Jurkat, Clone E6-1 (cell line): ENCODE data around the gene UNC5B.
A peak's percentile ranks its signal among the peaks of the same experiment; 100 is the strongest.

Source experiments
- DNase-seq: peaks from one replicate; pipeline ENCODE4 v3.0.0-alpha.2; 2011; ENCODE audit warnings: low read depth, low spot score
- H3K4me3 ChIP-seq: 2 replicates; pipeline ENCODE4 v1.5.1; 2011; ENCODE audit warnings: mild to moderate bottlenecking, low read length, control low read depth, moderate library complexity

The UNC5B gene

DNA sequence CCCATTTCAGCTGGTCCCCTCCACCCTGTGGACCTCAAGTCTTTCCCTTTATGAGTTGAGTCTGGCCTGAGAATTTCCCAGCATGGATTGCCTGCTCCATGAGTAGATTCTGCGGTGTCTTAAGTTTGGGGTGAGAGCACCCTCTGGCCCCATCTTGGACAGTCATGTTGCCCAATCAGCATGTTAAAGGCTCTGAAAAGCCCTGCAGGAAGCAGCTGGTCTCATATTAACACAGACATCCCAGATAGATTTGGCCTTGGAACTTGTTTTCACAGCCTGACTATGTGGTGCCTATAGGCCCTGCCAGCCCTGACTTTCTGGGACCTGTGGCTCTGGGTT is 91.2 kb downstream of the UNC5B start:
- no peak for DNase-seq
- no peak overlapping the region for H3K4me3 ChIP-seq

DNA sequence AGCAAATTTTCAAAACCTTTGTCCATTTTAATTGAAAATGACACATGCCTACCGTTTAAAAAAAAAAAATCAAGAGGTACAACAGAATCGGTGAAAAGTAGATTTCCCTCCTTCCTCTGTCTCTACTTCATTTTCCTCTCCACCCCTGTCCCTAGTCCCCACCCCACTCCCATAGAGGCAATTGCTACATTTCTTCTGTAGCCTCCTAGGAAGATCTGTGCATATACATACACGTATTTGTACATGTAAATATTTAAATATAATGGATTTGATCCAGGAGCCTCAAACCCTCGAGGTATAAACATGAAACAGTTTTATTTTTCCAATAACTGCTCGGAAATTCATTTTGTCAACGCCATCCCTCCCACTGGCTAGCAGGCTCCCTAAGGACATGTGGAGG is 92.5 kb downstream of the UNC5B start:
- DNase-seq = no peak
- H3K4me3 ChIP-seq = no peak overlapping the region

DNA sequence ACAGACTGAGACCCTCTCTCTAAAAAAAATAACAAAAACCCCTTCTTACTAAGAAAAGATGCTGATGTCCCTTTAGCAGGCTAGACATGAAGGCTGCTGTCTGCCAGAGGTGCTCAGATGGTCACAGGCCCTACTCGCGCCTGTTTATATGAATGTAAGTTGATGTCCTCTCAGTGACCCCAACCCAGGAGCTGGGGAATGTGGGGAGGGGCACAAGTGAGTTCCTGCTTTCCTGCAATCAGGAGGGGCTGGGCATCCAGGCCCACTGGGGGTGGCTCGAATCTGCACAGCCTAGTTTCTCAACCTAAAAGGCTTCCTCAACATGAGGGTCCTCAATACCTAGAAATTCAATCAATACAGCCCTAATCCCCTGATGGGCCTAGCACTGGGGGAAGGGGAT is 94.6 kb downstream of the UNC5B start:
- H3K4me3 ChIP-seq = no peak overlapping the region
- no peak for DNase-seq

DNA sequence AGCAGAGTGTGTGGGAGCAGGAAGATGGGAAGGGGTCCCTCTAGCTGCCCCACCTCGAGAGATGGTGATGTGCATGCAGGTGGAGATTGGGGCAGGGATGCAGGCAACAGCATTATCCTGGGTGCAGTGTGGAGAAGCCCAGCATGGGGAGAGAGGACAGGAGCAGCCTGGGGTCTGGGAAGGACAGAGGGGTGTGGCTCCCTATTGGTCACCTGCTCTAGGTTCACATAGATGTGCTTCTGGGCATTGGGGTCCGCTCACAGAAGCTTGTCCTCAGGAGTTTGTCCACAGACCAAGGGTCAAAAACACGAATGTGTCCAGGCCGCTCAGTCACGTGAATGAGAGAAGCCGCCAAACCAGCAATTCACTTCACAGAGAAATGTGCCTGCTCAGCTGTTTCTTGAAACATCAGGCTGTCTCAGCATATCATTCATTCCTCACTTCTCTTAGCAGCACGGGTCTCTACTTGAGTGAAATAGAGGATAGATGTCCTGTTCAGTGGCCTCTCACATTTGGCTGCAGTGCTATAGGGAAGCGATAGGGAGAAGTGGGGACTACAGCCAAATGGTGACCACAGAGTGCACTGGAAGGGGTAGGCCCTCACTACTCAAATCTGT is 95.2 kb downstream of the UNC5B start:
- no peak overlapping the region for H3K4me3 ChIP-seq
- DNase-seq = no peak

DNA sequence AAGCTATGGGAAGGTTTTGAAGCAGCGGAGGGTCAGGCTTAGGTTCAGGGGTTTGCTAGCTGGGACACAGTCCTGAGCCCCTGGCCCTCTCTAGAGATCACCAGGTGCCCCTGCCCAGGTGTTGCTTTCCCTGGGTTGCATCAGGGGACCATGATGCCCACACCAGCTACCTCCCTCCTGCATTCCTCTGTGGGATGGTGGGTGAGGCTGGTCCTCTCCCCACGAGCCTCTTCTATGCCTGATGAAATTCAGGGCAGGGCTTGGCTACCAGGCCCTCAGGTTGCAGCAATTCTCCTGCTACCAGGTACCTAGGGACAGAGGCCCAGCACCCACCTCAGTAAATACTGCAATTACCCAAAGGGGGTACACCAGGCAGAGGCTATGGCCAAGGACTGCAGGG is 95.9 kb downstream of the UNC5B start:
- H3K4me3 ChIP-seq = no peak overlapping the region
- no peak for DNase-seq

DNA sequence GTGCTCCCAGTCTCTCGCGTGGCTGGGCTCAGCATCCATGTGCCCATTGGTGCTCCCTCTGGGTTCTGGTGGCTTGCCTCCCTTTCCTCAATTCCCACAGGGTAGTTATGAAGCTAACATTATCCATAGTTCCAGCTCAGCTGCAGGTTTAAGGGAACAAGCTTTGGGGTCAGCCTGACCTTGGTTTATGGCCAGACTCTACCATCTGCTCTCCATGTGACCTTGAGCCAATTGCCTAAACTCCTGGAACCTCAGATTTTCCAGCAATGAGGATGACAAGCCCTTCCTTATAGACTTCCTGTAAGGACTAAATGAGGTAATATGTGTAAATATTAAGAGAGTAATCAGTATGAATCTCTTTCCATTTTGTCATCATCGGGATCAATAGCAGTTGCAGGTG is 96.6 kb downstream of the UNC5B start:
- no peak overlapping the region for H3K4me3 ChIP-seq
- DNase-seq = no peak

DNA sequence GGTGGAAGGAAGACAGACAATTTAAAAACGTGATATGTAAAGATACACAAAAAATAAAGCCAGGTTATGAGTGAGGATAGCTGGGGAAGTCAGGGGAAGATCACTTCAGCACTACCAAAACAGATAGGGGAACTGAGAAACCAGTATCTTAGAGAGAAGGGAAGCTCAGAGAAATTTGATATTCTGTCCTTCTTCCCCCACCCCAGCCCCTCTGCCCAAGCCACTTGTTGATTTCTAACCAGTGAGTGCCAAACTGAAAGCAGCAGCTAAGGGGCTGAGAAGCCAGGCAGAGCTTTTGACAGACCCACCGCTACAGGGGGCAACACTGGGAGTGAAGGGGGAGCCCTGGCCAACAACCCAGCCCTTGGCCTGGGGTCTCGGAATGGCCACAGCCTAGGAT is 97.5 kb downstream of the UNC5B start:
- H3K4me3 ChIP-seq = no peak overlapping the region
- DNase-seq = no peak

DNA sequence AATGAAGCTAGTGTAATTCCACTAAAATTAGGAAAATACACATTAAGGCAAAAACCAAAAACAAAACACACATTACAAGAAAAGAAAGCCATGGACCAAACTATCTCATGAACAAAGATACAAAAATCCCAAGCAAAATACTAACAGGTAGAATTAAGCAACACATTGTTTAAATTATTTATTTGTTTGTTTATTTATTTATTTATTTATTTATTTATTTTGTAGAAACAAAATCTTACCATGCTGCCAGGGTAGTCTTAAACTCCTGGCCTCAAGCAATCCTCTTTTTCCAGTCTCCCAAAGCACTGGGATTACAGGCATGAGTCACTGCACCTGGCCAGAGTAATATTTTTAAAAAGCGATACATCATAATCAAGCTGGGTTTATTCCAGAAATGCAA is 99.8 kb downstream of the UNC5B start:
- H3K4me3 ChIP-seq = no peak overlapping the region
- no peak for DNase-seq

DNA sequence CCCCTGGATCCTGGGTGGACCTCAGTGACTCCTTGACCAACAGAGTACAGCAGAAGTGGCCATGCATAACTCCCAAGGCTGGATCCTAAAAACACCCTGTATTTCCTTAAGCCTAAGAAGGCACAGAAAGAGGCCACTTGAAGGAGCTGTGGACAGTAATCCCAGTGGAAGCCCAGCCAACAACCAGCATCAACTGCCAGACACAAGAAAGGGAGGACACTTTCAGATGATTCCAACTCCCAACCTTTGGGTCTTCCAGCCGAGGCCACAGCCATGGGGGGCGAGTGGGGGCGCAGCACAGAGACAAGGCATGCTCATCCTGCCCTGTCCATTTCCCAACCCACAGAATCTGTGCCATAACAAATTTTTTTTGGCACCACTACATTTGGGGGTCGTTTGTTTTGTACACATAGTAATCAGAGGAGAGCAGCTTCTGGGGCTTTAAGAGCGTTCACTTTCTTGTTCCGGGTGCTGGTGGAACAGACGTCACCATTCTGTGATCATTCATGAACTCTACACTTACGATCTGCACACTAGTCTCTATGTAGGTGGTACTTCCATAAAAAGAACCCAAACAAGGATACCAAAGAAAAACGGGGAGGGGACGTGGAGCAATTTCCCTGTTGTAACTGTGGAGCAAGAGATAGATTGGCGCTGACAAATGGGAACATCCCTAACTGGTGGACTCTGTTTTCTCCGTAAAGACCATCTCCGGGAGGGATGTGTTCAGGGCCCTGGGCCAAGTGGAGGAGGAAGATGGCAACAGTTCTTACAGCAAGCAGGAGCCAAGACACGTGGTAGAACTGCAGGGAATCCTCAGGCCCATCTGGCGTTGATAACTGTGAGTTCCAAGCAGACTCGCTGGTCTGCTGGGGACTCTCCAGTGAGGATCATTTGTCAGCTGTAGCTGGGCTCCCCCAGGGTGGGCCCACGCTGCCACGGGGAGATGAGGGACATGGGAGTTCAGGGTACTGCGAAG is 100.7 kb downstream of the UNC5B start:
- DNase-seq = no peak
- no peak overlapping the region for H3K4me3 ChIP-seq

DNA sequence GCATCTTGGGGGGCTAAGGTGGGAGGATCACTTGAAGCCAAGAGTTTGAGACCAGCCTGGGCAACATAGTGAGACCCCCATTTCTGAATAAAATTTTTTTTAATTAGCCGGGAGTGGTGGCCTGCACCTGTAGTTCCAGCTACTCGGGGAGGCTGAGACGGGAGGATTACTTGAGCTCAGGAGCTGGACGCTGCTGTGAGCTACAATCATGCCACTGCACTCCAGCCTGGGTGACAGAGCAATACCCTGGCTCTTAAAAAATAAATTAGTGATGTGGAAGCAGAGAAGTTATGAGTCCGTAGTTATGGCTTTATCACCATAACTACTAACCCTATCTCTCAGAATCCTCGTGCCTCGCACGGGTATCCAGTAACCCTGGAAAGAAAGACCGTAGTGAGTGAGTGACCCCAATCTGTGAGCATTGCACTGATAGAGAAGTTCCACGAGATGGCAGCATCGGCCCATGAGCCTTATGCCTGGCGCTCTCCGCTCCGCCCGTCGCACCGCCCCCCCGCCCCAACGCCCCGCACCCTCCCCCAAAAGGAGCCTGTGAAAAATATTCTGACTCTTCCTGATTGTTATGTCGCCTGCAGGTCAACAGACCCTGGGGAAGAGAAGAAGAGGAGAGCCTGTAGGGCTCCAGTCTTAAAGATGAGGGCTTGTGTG is 101.8 kb downstream of the UNC5B start:
- H3K4me3 ChIP-seq = peak overlapping the region; percentile 35
- peak; percentile 52 for DNase-seq

DNA sequence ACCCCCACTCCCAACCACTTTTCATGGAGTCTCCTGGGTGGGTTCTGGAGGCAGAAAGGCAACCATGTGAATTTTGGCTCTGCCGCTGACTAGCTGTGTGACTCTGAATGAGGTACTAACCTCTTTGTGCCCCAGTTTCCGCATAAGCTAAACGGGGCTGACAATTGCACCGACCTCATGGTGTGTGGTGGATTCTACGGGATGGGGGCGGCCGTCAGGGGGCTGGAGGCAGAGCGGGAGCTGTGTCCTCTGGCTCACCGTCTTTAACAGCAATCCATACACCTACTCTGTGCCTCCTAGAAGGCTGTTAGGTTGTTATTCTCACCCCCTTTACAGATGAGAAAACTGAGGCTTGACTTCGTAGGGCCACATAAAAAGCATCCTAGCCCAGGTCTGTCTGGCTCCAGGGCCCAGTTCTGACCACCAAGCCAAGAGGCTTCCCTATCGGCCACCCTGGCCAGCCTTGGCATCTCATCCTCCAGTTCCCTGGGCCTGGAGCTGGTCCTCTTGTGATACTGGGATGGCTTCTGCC is 102.4 kb downstream of the UNC5B start:
- peak overlapping the region; percentile 35 for H3K4me3 ChIP-seq
- no peak for DNase-seq

DNA sequence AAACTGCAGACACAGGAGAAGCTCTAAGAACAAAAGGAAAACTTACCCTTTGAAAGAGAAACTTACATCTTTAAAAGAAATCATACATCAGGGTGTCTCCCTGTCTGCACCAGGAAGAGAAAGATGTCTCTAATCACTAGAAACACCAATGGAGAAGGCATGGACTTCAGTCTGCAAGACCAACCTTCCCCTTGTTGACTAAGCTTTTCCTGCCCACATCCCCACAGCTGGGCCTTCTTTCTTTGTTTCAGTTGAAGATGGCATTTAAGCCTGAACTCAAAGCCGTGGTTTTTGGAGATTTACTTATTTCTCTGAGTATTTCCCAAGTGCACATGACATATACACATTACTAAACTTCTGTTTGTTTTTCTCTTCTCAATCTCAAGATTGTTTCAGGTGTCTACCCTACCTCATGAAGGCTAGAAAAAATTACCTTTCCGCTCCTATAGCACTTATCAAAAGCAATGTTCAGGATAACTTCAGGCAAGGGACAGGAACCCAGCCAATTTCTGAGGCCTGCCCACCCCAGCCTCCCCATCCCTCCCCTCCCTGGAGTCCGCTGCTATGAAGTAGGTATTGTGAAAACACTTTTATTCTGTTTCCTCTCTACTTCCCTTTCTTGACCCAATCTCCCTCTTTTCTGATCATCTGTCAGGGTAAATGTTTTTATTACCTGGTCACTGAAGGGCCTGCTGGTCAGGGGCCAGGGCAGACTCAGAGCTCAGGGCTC is 103.9 kb downstream of the UNC5B start:
- peak; percentile 55 for DNase-seq
- H3K4me3 ChIP-seq = no peak overlapping the region

DNA sequence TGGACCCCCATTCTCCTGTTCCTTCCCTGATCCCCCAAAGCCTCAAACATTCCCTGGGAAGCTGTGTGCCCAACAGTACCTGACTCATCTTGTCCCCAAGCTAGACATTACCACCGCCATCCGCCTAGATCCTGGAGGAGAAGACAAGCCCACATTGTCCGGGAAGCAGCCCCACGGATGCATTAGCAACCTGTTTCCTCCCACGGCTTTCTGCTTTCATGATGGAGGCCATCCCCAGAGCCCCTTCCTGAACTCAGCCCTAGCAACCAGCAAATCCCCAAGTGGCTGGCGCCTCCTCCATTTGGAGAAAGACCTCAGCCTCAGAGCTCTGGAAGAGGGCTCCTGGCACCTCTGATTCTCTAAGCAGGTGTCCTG is 104.4 kb downstream of the UNC5B start:
- no peak overlapping the region for H3K4me3 ChIP-seq
- DNase-seq = no peak

DNA sequence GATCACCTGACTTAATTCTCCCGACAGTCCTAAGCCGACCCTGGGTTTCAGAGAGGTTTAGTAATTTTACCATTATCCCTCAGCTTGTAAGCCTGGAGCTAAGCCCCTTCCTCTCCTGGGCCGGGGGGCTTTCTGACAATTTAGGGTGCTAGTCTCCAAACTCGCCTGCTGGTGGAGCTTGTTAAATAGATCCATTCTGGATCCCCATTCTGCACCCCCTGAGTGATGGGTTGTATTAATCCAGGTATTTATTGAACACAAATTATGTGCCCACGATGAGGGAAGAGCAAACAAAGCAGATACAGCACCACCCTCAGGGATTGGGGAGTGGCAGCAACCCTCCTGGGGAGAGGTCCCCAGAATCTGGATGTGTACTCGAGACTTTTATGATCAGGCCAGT is 105.4 kb downstream of the UNC5B start:
- no peak for DNase-seq

DNA sequence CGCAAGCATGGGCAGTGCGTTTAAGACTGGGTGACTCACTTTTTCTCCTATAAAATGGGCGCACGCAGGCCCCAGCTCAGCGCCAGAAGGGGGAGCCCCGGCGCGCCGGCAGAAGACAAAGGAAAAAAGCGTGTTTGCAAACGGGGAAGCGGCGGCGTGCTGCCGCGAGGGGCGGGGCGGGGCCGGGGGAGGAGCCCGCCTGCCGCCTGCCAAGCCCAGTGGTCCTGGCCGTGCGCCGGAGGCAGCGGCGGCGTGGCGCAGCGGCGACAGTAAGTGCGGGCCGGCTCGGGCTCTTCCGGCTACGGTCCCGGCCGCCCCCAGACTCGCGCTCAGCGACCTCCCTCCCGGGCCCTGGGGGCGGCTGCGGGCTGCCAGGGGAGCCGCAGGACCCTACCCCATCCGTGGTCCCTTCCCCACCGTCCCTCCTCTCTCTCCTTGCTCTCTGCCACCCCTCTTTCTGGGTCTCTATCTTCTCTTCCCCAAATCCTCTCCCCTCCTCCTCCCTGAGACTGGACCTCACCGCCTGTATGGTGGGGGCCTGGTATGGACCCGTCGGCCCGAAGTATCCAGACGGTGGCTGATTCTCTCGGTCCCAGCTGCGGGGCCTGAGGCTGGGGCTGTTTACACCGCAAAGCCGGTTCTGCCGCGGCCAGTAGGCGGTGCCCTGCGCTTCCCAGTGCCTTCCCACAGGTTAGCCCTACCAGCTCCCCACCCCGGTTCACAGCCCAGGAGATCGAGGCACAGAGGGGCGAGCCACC is 106.9 kb downstream of the UNC5B start, which contains the start of gene SLC29A3:
SLC29A3 (plus strand) TSS at position 218 of the 758 bp plus-strand sequence; CDS start at position 269, 51 bp downstream.
- peak within 1 kb of the TSS; percentile 83 for H3K4me3 ChIP-seq
- DNase-seq = peak; percentile 77

More for the DNA sequence above, 105.4 kb downstream of the UNC5B start:
- no peak overlapping the region for H3K4me3 ChIP-seq

DNA sequence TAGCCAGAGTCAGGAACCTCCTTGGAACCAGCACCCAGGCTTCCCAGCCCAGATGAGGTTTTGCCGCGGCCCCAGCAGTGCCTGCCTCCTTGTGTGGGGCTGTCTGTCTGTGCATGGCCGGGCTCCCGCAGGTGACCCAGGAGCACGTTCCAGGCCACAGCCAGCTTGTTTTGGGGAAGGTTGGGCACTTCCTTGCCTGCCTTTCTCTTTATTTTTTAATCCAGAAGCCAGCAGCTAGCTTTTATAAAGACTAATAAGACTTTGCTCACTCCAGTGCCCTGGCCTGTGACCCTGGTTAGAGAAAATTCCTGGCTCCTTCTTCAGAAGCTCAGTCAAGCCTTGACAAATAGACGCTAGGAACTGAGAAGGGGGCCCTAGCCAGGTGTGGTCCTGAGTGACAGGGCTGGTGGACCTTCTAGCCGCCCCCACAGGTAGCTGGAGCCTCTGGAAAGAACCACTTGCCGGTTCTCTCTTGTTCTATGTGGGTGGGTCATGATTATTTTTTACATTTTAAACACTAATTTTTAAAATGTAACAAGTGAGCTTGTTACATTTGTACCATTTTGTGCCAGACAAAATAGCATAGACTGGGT is 107.5 kb downstream of the UNC5B start:
- DNase-seq = no peak
- peak overlapping the region; percentile 83 for H3K4me3 ChIP-seq

DNA sequence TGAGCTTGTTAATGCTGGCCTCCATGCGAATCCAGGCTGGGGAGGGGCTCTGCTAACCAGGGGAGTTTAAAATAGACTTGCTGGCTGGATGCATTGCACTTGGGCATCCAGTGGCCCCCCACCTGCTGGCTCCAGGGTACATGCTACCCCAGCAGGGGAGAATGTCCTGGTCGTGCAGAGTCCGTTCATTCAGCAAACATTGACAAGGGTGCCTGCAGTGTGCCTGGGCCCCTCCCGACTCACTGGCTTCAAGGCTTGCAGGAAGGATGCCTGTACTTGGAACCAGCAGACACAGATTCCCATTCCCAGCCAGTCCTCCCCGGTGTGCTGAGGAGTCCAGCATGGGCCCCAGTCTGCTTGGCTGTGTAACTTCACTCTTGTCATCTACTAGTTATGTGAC is 108.2 kb downstream of the UNC5B start:
- H3K4me3 ChIP-seq = no peak overlapping the region
- DNase-seq = no peak

DNA sequence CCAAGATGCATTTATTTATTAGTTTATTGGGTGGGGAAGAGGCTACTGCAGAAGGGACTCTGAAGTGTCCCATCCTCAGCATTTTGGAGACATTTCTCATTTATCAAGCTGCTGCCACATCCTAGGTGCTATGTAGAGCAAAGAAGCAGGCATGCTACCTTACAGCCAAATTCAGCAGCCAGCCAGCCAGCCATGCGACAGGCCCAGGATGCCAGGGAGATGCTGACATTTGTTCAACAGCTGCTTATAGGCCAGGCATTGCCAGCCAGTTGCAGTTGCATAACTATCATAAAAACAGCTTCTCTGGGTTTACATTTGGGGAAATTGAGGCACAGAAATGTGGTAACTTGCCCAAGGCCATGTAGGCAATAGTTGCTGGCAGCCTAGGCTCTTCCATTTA is 109.0 kb downstream of the UNC5B start:
- no peak for DNase-seq
- H3K4me3 ChIP-seq = no peak overlapping the region
